KMS-11 (cell line): ENCODE results near the gene TUNAR.

Source experiments
- H2AFZ ChIP-seq: fragments of 200-600 bp; sonication (generic); 2 replicates; pipeline ENCODE4 v1.6.1; 2016; ENCODE audit warnings: antibody characterized with exemption, mixed run types, low read depth
- H3K27ac ChIP-seq: fragments of 200-600 bp; sonication (generic); 2 replicates; pipeline ENCODE4 v1.6.1; 2016; ENCODE audit warnings: mild to moderate bottlenecking, mixed run types
- H3K27me3 ChIP-seq: fragments of 200-600 bp; sonication (generic); 2 replicates; pipeline ENCODE4 v1.6.1; 2017; ENCODE audit warnings: mild to moderate bottlenecking, low read depth, mixed run types, moderate library complexity; ENCODE audit not compliant: insufficient read depth
- H3K36me3 ChIP-seq: fragments of 200-600 bp; sonication (generic); 2 replicates; pipeline ENCODE4 v1.6.1; 2017; ENCODE audit warnings: mild to moderate bottlenecking, mixed run types; ENCODE audit not compliant: insufficient read depth
- H3K4me1 ChIP-seq: fragments of 200-600 bp; sonication (generic); 2 replicates; pipeline ENCODE4 v1.6.1; 2016; ENCODE audit warnings: mild to moderate bottlenecking, low read depth, mixed run types; ENCODE audit not compliant: poor library complexity, severe bottlenecking
- H3K4me2 ChIP-seq: fragments of 200-600 bp; sonication (generic); 2 replicates; pipeline ENCODE4 v1.7.0; 2016; ENCODE audit warnings: mild to moderate bottlenecking, mixed run types
- H3K4me3 ChIP-seq: fragments of 200-600 bp; sonication (generic); IDR thresholded peaks from 2 replicates; pipeline ENCODE4 v1.6.1; 2017; ENCODE audit warnings: low read depth, low read length, mixed read lengths; ENCODE audit not compliant: insufficient read depth
- H3K79me2 ChIP-seq: fragments of 200-600 bp; sonication (generic); 2 replicates; pipeline ENCODE4 v1.6.1; 2016; ENCODE audit warnings: low read depth, mixed run types; ENCODE audit not compliant: insufficient read depth
- H3K9ac ChIP-seq: fragments of 200-600 bp; sonication (generic); 2 replicates; pipeline ENCODE4 v1.6.1; 2016; ENCODE audit warnings: mild to moderate bottlenecking, mixed run types
- H4K20me1 ChIP-seq: fragments of 200-600 bp; sonication (generic); 2 replicates; pipeline ENCODE4 v1.6.1; 2016; ENCODE audit warnings: mild to moderate bottlenecking, mixed run types; ENCODE audit not compliant: insufficient read depth
- TF ChIP-seq, protein P1 (sequence below): fragments of 200-600 bp; sonication (generic); conservative IDR thresholded peaks from 2 replicates; pipeline ENCODE4 v1.6.1; 2017; ENCODE audit warnings: low read depth, mild to moderate bottlenecking, antibody characterized with exemption, low read length, moderate library complexity, mixed read lengths

TUNAR gene

GRCh38 chr14:95849761-95850160 is 26.9 kb upstream of the TUNAR start:
- TF ChIP-seq, protein P1, sequence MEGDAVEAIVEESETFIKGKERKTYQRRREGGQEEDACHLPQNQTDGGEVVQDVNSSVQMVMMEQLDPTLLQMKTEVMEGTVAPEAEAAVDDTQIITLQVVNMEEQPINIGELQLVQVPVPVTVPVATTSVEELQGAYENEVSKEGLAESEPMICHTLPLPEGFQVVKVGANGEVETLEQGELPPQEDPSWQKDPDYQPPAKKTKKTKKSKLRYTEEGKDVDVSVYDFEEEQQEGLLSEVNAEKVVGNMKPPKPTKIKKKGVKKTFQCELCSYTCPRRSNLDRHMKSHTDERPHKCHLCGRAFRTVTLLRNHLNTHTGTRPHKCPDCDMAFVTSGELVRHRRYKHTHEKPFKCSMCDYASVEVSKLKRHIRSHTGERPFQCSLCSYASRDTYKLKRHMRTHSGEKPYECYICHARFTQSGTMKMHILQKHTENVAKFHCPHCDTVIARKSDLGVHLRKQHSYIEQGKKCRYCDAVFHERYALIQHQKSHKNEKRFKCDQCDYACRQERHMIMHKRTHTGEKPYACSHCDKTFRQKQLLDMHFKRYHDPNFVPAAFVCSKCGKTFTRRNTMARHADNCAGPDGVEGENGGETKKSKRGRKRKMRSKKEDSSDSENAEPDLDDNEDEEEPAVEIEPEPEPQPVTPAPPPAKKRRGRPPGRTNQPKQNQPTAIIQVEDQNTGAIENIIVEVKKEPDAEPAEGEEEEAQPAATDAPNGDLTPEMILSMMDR, result no peak
- Histone ChIP-seq H3K9ac (no peak overlapping the region), H3K4me3 (no peak overlapping the region), H3K27me3 (no peaks in the 10 kb centered on the region), H4K20me1 (no peaks in the 10 kb centered on the region), H3K27ac (no peak overlapping the region), H3K4me2 (no peak overlapping the region), H3K79me2 (no peaks in the 10 kb centered on the region), H2AFZ (no peak overlapping the region), H3K36me3 (no peaks in the 10 kb centered on the region), H3K4me1 (no peaks in the 10 kb centered on the region)

DNA sequence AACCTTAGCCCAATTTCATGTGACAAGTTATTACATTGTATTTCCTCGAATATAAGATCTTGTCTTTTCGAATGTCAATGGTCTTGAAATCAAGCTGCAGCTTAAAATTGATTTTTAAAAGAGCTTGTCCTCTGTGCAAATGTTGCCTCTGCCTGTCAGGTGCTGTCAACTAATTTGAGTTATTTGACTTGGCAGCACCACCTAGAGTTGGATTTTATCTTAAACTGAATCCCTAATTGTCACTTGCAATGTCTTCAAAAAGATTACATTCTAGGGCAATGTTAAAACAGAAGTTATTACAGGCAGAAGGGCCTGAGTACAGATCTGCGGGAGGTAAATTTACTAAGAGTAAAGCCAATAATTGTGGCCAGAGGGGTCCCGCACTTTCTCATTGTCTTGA is 26.2 kb upstream of the TUNAR start:
- no peak overlapping the region for H3K9ac ChIP-seq
- no peaks in the 10 kb centered on the region for H3K79me2 ChIP-seq
- H3K36me3 ChIP-seq, result no peaks in the 10 kb centered on the region
- H4K20me1 ChIP-seq, result no peaks in the 10 kb centered on the region
- H3K4me2 ChIP-seq, result no peak overlapping the region
- no peaks in the 10 kb centered on the region for H3K27me3 ChIP-seq
- TF ChIP-seq, protein P1, result no peak
- H3K4me3 ChIP-seq, result no peak overlapping the region
- no peak overlapping the region for H3K27ac ChIP-seq
- no peaks in the 10 kb centered on the region for H3K4me1 ChIP-seq
- no peak overlapping the region for H2AFZ ChIP-seq

GRCh38 chr14:95855606-95856005 is 21.0 kb upstream of the TUNAR start:
- no peak overlapping the region for H3K27ac ChIP-seq
- no peaks in the 10 kb centered on the region for H3K36me3 ChIP-seq
- no peak overlapping the region for H3K4me2 ChIP-seq
- no peak overlapping the region for H2AFZ ChIP-seq
- TF ChIP-seq, protein P1, result no peak
- no peaks in the 10 kb centered on the region for H3K4me1 ChIP-seq
- no peak overlapping the region for H3K4me3 ChIP-seq
- H3K9ac ChIP-seq, result no peak overlapping the region
- no peaks in the 10 kb centered on the region for H3K79me2 ChIP-seq
- H3K27me3 ChIP-seq, result no peaks in the 10 kb centered on the region
- H4K20me1 ChIP-seq, result no peaks in the 10 kb centered on the region

- no peak overlapping the region for H3K4me2 ChIP-seq
- no peak overlapping the region for H3K9ac ChIP-seq
- no peaks in the 10 kb centered on the region for H3K4me1 ChIP-seq
- H3K79me2 ChIP-seq, result no peaks in the 10 kb centered on the region
- no peak overlapping the region for H2AFZ ChIP-seq
- H3K36me3 ChIP-seq, result no peaks in the 10 kb centered on the region
- no peak overlapping the region for H3K27ac ChIP-seq
- no peak overlapping the region for H3K4me3 ChIP-seq
- H3K27me3 ChIP-seq, result no peaks in the 10 kb centered on the region
- TF ChIP-seq, protein P1, result no peak
- no peaks in the 10 kb centered on the region for H4K20me1 ChIP-seq
These were observed 19.4 kb upstream of the TUNAR start for GRCh38 chr14:95857275-95857674.
